ENCODE measurements around the gene ATP2B2.

Gene ATP2B2

DNA sequence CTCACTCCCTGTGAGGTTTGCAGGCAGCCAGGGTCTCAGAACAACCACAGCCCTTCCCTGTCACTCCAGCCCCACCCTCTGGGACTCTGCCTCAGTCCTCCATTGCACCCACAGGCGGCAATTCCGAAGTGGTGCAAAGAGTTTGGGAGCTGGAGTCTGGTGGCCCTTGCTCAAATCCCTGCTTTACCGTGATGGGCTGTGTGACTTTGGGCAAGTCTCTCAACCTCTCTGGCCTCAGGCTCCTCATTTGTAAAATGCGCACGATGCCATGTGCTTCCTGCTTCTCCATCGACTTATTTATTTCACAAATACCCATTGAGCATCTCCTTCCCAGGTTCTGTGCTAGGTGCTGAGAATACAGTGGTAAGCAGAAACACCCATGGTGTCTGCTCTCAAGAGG lies 7.3 kb upstream of the ATP2B2 start:
- in situ Hi-C loops (cut with HindIII; ENCODE audit: low sequenced_read_pairs) = no loop called here

DNA sequence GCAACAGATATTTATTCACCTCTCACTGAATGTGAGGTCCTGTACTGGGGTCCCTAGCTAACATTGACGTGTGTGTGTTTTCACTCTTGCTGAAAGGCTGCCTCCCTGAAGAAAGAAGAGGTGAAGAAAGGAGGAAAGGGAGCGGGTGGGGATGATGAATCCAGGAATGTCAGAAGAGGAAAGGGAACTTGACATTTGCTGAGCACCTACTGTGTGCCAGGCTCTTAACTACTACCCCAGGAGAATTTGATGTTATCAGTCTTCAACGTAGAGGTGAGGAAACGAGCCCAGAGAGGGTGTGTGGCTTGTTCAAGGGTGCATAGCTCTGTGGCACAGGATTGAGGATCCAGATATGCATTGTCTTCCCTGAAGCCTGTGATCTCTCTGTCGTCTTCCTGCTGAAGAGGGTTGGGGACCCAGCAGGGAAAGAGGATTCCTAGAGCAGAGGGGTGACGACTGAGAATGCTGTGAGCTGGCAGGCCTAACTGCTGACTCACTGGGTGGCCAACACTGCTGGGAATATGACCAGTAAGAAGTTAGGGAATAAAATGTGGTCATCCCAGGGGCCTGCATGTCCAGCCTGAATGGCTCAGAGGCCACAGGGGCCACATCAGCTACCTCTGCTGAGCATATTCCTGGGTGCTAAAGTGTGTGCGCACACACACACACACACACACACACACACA lies 6.6 kb upstream of the ATP2B2 start:
- in situ Hi-C loops (cut with HindIII; ENCODE audit: low sequenced_read_pairs) = no loop called here

DNA sequence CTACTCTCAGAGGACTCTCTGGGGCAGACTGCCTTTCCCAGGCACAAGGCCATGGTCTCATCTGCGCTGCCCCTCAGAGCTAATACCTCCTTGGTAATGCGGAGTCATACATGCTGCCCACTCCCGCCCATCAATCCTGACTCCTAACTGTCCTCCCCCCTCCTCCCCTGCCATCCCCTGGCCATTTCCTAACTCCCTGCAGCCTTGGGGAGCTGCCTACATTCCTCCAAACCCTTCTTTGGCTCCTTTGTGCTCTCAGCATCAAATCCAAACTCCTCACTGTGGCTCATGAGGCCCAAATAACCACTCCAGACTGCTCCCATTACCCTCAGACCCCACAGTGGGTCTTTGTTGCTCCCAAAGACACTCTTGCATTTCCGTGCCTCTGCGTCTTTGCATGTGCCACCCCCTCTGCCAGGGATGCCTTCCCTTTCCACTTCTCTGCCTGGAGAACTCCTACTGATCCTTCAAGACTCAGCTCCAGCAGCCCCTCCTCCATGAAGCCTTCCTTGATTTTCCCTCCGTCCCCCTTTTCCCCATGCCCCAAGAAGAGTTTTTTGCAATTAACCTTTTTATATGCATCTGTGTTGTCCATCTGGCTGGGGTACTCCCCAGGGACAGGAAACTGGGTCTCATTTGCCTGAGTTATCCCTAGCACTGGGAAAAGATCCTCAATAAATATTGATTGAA lies 5.5 kb upstream of the ATP2B2 start:
- in situ Hi-C loops (cut with HindIII; ENCODE audit: low sequenced_read_pairs) = no loop called here

DNA sequence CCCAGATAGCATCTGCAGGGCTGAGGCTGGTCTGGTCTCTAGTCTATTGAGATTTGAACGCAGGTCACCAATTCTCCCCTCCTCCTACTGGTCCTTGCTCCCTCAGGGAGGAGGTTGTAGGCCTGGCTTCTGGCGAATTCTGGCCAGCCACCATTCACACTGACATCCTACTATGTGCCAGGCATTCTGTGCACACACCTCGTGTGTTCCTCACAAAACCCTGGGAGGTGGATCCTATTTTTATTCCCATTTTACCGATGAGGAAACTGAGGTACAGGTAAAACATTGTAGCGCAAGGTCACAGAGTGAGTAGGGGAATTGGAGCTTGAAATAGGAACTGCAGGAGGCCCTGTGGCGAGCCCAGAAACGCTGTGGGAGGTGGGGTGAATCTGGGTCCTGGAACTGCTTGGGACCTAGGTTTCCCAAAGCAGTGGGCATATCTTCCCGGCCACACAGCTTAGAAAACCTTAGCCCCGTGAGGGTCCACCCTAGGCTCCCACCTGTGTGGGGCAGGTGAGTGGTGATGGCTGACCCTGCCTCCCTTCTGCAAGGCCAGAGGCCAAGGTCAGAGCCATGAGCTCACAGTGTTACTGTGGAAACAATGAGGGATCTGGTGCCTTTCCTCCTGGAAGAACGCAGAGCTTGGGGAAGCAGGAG lies 4.8 kb upstream of the ATP2B2 start:
- in situ Hi-C loops (cut with HindIII; ENCODE audit: low sequenced_read_pairs) = no loop called here

DNA sequence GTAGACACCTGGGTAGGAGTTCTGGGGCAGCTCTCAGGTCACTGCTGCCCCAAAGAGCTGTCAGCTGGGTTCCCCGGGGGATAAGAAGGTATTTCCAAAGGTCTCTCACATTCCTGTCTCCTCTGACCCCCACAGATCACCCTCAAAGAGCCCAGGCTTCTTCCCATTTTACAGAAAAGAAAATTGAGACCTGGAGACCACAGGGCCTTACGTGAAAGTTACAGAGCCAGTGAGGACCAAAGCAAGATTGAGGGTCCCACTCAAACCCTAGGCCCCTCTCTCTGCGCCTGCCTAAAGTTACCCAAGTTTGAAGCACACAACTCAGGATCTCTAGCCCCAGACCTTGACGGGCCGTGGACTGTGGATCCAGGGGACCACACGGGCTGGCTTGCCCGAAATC lies 3.9 kb upstream of the ATP2B2 start:
- in situ Hi-C loops (cut with HindIII; ENCODE audit: low sequenced_read_pairs) = no loop called here

DNA sequence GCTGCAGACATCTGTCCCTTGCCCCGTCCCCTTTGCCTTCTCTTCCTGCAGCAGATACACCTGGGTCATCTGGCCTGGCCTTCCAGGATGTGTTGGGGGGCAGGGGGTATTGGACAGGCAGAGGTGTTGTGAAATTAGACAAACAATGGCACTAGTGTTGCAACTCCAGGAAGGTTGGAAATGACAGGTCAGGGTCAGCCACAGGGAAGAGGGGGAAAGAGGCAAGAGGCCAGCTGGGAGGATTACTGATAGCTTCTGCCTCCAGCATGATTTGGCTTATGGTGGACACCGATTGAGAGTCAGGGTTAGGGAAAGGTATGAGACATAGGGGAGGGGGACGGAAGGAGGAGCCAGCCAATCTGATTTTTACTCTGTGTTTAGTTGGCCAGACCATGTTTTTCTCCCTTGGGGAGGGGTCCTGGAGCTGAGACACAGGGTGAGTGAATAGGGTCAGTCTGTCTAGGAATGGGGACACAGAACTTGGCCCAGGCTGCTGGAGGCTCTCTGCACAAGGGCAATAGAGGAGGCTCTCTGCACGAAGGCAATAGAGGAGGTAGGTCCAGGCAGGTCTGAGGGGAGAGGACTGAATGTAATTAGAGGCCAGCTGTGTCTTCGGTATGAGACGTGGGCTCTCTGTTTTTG lies 3.4 kb upstream of the ATP2B2 start:
- in situ Hi-C loops (cut with HindIII; ENCODE audit: low sequenced_read_pairs) = no loop called here

DNA sequence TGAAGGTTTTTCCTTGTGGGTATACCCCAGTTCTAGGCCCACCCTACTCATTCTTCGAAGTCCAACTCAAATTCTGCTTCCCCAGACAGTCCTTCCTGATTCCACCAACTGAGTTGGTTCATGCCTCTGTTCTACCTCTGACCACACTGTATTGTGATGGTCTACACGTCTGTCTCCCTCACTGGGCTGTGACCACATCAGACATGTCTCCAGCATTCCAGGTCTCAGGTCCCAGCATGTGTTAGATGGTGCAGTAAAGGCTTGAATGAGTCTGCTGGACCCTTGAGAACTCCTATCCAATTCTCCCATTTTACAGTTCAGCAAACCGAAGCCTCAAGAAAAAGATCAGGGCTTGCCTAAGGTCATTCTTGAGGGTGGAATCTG lies 2.8 kb upstream of the ATP2B2 start:
- in situ Hi-C loops (cut with HindIII; ENCODE audit: low sequenced_read_pairs) = no loop called here

DNA sequence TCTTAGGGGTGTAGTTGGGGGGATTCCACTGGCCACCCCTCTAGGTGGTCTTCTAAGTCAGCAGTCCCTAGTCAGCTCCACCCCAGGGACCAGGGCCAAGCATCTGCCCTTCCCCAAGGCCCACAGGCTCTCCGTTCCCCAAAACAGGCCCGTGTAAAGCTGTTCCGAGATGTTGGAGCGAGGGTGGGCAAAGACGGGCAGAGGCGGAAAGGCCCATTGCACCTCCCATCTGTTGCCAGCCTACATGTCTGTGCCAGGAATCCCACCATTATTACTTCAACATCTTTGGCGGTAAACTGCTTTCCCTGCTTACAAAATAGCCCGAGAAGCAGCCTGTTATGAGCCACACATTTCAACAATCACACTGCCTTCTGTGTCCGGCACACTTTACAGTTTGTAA lies 1.9 kb upstream of the ATP2B2 start:
- in situ Hi-C loops (cut with HindIII; ENCODE audit: low sequenced_read_pairs) = no loop called here

DNA sequence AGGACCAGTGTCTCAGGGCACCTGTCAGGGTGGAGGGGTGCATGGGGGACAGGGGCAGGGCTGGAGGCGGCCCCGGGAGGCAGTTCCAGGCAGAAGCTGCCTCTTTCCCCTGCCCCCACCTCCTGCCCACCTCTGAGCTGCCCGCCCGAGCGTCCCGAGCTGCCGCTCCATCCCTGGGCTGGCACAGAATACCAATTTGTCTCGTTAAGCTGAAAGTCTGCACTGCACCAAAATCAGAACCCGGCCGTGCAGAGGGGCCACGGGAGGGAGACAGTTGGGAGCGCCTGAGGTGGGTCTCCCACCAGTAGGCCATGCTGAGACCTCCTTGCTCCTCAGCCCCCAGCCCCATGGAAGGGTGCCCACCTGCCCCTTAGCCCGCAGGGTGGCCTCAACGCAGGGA lies 1.3 kb upstream of the ATP2B2 start:
- in situ Hi-C loops (cut with HindIII; ENCODE audit: low sequenced_read_pairs) = no loop called here

DNA sequence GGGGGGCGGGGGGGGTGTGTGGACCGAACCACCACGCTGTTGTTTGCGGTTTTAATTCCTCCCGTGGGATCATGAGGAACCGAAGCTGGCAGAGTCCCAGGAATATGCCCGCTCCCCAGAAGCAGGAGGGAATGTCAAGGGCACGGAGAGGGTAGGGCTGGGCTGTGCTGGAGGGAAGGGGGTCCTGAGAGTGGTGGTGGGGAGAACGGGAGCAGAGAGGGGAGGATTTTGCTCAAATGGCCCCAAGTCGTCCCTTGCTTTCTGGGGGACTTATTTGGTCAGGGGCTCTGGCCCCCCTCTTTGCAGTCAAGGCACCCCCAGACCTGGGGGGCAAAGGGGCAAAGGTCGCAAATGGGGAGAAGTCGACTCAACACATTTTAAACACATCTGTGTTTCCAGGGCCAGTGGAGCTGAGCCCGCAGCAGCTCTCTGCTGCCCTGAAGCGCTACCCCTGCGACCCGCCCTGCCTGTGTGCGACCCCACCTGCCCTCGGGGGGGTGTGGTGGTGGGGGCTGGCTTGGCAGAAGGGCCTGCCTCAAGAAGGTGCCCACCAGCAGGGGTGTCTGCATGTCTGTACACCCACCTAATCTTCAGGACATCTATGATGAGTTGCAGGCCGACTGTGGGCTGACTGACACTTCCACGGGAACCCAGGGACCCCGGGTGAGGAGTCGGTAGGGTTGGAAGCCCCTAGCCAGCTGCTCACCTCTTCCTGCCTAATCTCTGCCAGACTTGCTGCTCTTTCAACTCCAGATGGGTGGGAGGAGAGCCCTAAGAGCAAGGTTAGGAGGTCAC lies 602 bp upstream of the ATP2B2 start:
- in situ Hi-C loops (cut with HindIII; ENCODE audit: low sequenced_read_pairs) = no loop called here

DNA sequence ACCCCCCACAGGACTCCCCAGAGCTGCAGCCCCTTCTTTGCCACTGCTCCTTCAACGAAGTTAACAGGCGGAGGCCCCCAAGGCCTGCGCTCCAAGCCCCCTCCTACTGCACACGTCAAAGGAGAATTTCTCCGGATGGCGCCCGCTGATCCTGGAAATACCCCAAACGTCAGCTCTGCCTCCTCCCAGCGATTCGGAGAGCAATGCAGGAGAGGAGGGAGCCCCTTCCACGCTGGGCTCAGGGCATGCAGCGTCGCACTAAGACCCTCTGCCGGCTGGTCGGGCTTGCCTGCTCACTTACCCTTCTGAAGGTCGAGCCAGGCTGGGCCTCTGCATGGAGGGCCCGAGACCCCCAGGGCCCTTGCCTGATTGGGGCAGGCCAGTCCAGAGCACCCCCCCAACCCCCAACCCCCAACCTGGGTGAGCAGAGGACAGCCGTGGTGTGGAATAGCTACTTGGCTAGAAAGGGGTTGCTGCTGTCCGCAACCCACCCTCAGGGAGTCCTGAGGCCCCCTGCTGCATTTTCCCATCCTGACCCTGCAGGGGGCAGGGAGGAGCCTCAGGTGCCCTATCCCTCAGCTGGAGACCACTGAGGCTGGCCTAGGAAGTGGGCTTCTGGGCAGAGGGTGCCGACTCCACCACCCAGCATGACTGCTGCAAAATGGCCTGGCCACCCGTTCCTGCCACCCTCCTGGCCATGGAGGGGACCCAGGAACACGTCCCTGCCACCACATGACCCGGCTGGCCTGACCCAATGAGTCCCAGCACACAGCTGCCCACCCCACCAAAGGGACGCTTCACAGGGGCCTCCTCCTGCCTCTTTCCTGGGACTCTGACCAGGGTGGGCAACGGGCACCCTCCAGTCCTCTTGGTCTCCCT lies 976 bp downstream of the ATP2B2 start:
- in situ Hi-C loops (cut with HindIII; ENCODE audit: low sequenced_read_pairs) = no loop called here

DNA sequence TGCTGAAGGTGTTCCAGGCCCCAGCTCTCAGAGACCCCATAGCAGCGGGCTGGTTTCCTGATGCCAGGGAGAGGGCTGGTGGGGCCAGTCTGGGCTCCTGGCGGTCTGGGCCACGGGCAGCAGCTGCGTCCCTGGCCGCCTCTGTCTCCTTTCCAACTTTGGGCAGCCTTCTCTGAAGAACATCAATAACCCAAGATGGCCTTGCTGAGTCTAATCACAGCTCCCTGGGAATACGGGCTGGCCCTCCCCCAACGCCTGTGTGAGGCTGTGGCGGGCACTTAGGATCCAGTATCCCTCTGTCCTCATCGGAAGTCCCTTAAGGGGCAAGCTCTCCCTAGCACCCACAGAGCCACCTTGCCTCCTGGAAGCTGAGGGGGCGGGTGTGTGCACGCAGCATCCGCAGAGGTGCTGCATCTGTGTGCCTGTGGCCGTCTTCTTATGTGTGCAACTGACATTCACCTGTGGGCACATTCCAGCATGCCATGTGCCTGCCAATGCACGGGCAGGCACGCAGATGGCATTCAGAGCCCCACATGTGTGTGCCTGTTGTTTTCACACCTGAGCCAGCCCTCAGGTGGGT lies 2.1 kb downstream of the ATP2B2 start:
- in situ Hi-C loops (cut with HindIII; ENCODE audit: low sequenced_read_pairs) = no loop called here

DNA sequence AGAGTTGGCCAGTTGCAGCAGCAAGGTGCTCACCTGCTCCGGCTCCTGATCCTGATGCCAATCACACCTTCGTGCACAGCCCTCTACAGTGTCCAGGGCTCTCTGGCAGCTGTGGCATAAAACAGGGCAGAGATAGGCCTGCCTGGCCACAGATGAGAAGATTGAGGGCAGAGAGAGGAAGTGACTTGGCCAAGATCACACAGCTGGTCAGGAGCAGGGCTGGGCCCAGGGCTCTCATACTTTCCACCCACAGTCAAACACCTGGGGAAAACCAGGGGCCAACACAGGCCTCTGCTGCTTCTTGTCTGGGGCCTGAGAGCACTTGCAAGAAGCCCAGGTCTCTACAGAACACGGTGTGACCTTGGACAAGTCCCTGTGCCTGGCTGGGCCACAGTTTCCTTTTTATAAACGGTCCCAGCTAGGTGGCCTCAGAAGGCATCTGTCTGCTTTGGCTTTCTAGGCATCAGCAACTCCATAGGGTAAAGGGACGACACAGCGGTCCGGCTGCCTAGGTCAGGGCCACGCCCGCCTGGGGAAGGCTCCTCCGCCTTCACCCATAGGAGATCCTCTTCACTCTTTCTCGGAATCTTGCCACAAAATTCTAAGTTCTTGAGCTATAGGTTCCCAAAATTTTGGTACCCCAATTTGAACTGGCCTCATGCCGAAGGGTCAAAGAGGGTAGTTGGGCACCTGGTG lies 3.1 kb downstream of the ATP2B2 start:
- in situ Hi-C loops (cut with HindIII; ENCODE audit: low sequenced_read_pairs) = no loop called here

DNA sequence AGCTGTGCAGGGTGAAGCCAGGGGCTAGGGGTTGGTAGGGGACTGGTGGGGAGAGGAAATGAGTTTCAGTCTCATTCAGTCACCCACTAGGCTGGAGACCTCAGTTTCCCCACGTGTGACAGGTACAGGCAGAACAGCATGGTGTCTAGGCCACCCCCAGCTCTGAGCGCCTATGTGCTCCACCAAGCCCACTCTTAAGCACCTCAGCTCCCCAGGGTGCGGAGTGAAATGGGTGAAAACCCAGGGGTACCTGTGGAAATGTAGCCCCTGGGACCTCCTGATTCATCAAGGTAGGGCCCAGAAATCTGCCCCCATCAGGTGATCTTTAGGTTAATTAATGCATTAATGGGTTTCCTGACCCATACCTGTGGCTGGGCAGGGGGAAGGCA lies 3.7 kb downstream of the ATP2B2 start:
- in situ Hi-C loops (cut with HindIII; ENCODE audit: low sequenced_read_pairs) = no loop called here

DNA sequence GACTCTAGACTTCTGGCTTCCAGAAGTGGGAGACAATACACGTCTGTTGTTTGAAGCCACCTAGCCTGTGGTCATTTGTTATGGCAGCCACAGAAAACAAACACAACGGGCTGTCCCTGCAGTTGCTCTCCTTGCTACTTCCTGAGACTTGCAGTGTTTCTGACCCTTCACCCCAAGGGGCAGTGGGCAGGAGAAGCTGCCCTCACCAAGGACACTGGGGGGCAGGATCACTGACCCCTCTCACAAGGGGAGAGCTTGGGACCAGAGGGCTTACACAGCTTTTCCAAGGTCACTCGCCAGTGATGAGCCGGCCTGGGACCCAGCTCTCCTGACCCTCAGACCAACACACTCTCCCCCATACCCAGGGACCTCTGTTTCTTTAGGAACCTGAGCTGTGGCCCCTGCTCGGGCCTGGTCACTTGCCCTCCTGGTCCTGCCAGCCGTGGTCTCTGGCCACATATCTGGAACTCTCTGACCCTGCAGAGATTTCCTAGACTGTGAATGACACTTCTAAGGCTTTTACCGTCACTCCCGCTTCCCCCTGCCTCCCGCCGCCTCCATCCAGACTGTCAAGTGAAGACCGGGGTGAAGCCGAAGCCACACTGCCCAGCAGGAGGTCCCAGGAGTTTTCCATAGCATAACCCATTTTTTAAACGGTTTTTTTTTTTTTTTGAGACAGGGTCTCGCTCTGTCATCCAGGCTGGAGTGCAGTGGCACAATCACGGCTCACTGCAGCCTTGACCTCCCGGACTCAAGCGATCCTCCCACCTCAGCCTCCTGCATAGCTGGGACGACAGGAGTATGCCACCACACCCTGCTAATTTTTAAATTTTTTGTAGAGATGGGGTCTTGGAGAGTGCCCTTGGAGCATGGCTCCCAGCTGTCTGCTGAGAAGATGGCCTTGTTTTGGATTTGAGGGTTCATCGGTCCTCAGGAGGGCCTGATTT lies 4.4 kb downstream of the ATP2B2 start:
- in situ Hi-C loops (cut with HindIII; ENCODE audit: low sequenced_read_pairs) = no loop called here

DNA sequence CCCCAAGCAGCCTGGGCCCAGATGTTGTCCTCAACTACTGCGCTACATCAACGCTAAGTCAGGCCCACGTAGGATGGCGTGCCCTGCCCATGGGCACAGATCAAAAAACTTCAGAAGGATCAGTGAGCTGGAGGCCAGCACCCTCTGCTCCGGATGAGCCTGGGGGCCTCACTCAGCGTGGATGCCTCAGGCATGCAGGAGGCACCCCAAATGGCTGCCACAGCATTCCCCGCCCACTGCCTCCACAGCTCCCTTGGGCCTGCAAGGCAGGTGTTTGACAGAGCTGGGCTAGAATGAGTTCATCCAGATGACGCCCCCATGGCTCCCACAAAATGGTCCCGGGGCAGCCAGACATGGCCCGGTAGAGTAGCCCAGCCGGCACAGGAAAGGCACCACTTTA lies 7.1 kb downstream of the ATP2B2 start:
- in situ Hi-C loops (cut with HindIII; ENCODE audit: low sequenced_read_pairs) = no loop called here

DNA sequence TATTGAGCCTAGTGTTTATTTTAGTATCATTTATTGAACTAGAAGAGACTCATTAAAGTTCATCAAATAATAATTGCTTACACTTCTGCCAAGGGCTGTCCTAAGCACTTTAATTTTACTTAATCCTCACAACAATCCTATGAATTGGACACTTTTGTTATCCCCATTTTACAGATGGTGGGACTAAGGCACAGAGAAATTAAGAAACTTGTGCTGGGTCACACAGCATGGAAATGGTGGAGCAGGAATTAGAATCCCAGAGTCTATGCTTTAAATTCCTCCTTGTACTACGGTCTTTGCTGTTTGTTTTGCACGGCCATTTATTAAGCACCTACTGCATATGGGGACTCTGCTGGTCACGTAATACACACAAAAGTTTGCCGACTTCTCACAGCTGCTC lies 7.9 kb downstream of the ATP2B2 start:
- in situ Hi-C loops (cut with HindIII; ENCODE audit: low sequenced_read_pairs) = no loop called here
